Measurements from ENCODE around the gene FKBP7. TPM values are rescaled to one million over a fixed set of nuclear protein-coding genes. Genes with fewer than 3 reads are reported as not detected.

FKBP7 gene
- total RNA-seq, 1 donor = 38.9 TPM

- H3K4me3 ChIP-seq (ENCODE audit: low read depth, low read length) = no peak overlapping the region
- DNase-seq (ENCODE audit: low read depth) = peak; percentile 60
Observed at GRCh38 chr2:178419123-178419522, 59.3 kb downstream of the FKBP7 start.

GRCh38 chr2:178418426-178418825, 60.0 kb downstream of the FKBP7 start:
- no peak overlapping the region for H3K4me3 ChIP-seq (ENCODE audit: low read depth, low read length)
- peak; percentile 67 for DNase-seq (ENCODE audit: low read depth)
- TF ChIP-seq CTCF (IDR thresholded peaks at IDR 0.05; ENCODE audit: insufficient read depth, low read depth, low read length) = no peak

More at GRCh38 chr2:178419123-178419522, 59.3 kb downstream of the FKBP7 start:
- peak; percentile 45 for TF ChIP-seq CTCF (IDR thresholded peaks at IDR 0.05; ENCODE audit: insufficient read depth, low read depth, low read length)

GRCh38 chr2:178417916-178418315, 60.5 kb downstream of the FKBP7 start:
- no peak for DNase-seq (ENCODE audit: low read depth)
- no peak for TF ChIP-seq CTCF (IDR thresholded peaks at IDR 0.05; ENCODE audit: insufficient read depth, low read depth, low read length)
- no peak overlapping the region for H3K4me3 ChIP-seq (ENCODE audit: low read depth, low read length)

- no peak overlapping the region for H3K4me3 ChIP-seq (ENCODE audit: low read depth, low read length)
- no peak for DNase-seq (ENCODE audit: low read depth)
- no peak for TF ChIP-seq CTCF (IDR thresholded peaks at IDR 0.05; ENCODE audit: insufficient read depth, low read depth, low read length)
Observed at GRCh38 chr2:178415979-178416378, 62.4 kb downstream of the FKBP7 start.

GRCh38 chr2:178414266-178415247, 63.8 kb downstream of the FKBP7 start:
- peak; percentile 98 for DNase-seq (ENCODE audit: low read depth)
- TF ChIP-seq CTCF (IDR thresholded peaks at IDR 0.05; ENCODE audit: insufficient read depth, low read depth, low read length) = peak; percentile 96
- H3K4me3 ChIP-seq (ENCODE audit: low read depth, low read length) = peak overlapping the region; percentile 76

Other genes with a start within 250 kb of the FKBP7 start
- 58.9 and 60.9 TPM in 2 replicates for gene PRKRA, start 27.4 kb downstream of the FKBP7 start, total RNA-seq
- 0.97 and 1.3 TPM in 2 replicates for gene PJVK, start 27.2 kb downstream of the FKBP7 start, total RNA-seq
- gene PLEKHA3, start 1.9 kb upstream of the FKBP7 start, total RNA-seq = 8.4 and 8.6 TPM in 2 replicates

Measured in fibroblast of villous mesenchyme (primary cell).